RWPE1 (cell line): ENCODE measurements around the gene CTBP2.
A peak's percentile ranks its signal among the peaks of the same experiment; 100 is the strongest.

Source experiments
- CTCF ChIA-PET: fragments of 350-600 bp; sonication (Branson Sonifier 250); formaldehyde crosslinking; extraction: SDS; loops from one replicate; lab custom pipeline; 2021; lab: Yijun Ruan, JAX
- POLR2A ChIA-PET: fragments of 400-600 bp; formaldehyde crosslinking; extraction: SDS; loops from one replicate; lab custom pipeline; 2020; ENCODE audit warnings: antibody characterized with exemption; ENCODE audit not compliant: low non-redundant PET; lab: Yijun Ruan, JAX
- DNase-seq: peaks from one replicate; pipeline ENCODE4 v3.0.0; 2012; ENCODE audit warnings: low spot score
- H3K27ac ChIP-seq: fragments of 450-650 bp; 2 replicates; pipeline ENCODE4 v1.5.1; 2017
- CTCF ChIP-seq: fragments of 450-650 bp; conservative IDR thresholded peaks from 2 replicates; pipeline ENCODE4 v1.5.1; 2017; ENCODE audit warnings: low read depth, mild to moderate bottlenecking

The CTBP2 gene

GRCh38 chr10:125102821-125103220 lies 57.5 kb downstream of the CTBP2 start:
- DNase-seq = peak; percentile 23
- ChIA-PET POLR2A (interaction anchor here (0.6 kb wide), 1 partner anchor 9 kb away, joined by 5 read pairs; no protein-coding TSS in a partner anchor), CTCF (interaction anchor here (0.6 to 1.2 kb wide), 3 partner anchors 31 to 45 kb away, joined by 3 to 5 read pairs (median 3); no protein-coding TSS in a partner anchor)
- H3K27ac ChIP-seq = peak overlapping the region; percentile 71
- no peak for TF ChIP-seq CTCF

DNA sequence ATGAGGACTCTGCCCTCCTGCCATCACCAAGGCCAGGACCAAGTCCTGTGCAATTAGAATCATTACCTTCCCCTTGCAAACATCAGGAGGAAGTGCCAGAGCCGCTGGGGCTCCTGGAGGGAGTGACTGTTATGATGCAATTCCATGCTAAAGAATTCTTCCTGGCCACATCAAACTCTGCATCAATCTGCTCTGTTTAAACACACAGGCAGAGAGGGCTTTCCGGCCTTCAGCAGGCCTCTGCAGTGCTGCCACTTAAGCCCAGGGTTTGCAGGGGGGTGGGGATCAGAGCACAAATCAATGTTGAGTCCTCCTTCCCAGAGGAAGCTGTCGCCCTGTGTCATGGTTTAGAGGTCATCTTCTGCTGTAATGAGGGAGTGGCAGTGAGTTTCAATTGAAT lies 58.1 kb downstream of the CTBP2 start:
- ChIA-PET POLR2A (interaction anchor here (0.6 kb wide), 1 partner anchor 9 kb away, joined by 5 read pairs; no protein-coding TSS in a partner anchor), CTCF (interaction anchor here (1.1 to 1.2 kb wide), 2 partner anchors 41 to 46 kb away, joined by 3 read pairs; no protein-coding TSS in a partner anchor)
- H3K27ac ChIP-seq = peak overlapping the region; percentile 71
- DNase-seq = peak; percentile 26
- no peak for TF ChIP-seq CTCF

GRCh38 chr10:125101581-125101980 lies 58.8 kb downstream of the CTBP2 start:
- ChIA-PET CTCF (no interaction called here), POLR2A (no interaction called here)
- H3K27ac ChIP-seq = peak overlapping the region; percentile 25
- TF ChIP-seq CTCF = no peak
- no peak for DNase-seq

- no peak for DNase-seq
- TF ChIP-seq CTCF = no peak
- H3K27ac ChIP-seq = peak overlapping the region; percentile 25
- ChIA-PET CTCF (no interaction called here), POLR2A (no interaction called here)
Observed at GRCh38 chr10:125101049-125101448, 59.3 kb downstream of the CTBP2 start.

DNA sequence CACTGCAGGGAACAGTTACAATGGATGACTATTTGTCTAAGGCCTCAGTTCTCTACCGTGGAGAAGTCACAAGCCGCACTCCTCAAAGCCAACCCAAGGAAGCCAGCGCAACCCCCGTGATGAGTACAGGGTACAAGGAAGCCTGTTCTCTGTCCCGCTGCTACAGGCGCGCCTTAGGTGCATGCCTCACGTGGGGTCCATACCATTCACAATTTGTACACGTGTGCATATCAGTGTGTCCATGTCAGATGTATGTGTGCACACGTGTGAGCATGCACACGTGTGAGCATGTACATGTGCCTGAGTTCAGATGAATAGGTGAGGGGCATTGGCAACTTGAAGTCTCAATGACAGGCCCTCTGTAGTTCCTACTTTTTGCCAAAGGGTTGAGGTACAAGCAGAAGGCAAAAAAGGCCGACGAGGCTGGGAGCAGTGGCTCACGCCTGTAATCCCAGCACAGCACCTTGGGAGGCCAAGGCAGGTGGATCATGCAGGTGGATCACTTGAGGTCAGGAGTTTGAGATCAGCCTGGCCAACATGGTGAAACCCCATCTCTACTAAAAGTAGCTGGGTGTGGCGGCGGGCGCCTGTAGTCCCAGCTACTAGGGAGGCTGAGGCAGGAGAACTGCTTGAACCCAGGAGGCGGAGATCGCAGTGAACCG lies 62.8 kb downstream of the CTBP2 start:
- H3K27ac ChIP-seq = peak overlapping the region; percentile 23
- no peak for DNase-seq
- no peak for TF ChIP-seq CTCF
- ChIA-PET CTCF (interaction anchor here (0.6 kb wide), 2 partner anchors 23 to 709 kb away, joined by 3 read pairs; no protein-coding TSS in a partner anchor), POLR2A (no interaction called here)

- CTCF ChIA-PET = no interaction called here
Observed at GRCh38 chr10:125096975-125097374, 63.4 kb downstream of the CTBP2 start.

More at GRCh38 chr10:125096975-125097374, 63.4 kb downstream of the CTBP2 start:
- DNase-seq = no peak
- POLR2A ChIA-PET = no interaction called here
- H3K27ac ChIP-seq = peak overlapping the region; percentile 23; the same call in 1 of the 2 replicates
- TF ChIP-seq CTCF = no peak
